ENCODE measurements around the gene RIN1. TPM values are rescaled to one million over a fixed set of nuclear protein-coding genes. Genes with fewer than 3 reads are reported as not detected.

Gene RIN1
- total RNA-seq, 1 experiment from 2014 or later, result 5.4 TPM

GRCh38 chr11:66313321-66314185 lies 22.7 kb downstream of the RIN1 start:
- Histone ChIP-seq H4K5ac (ENCODE audit: insufficient read length, low read depth, low read length) (no peak overlapping the region), H2BK120ac (ENCODE audit: low read depth, low read length, poor library complexity, severe bottlenecking) (no peak overlapping the region), H2AK5ac (ENCODE audit: insufficient read length, low read length) (no peak overlapping the region), H3K23ac (ENCODE audit: insufficient read length, low read depth, low read length) (no peak overlapping the region), H3K56ac (ENCODE audit: insufficient read length, low read depth, low read length) (no peak overlapping the region), H3K18ac (ENCODE audit: insufficient read length, low read depth, low read length) (peak overlapping the region; percentile 64), H3K9ac (ENCODE audit: extremely low read depth, insufficient read length, low read length) (no peak overlapping the region), H4K91ac (ENCODE audit: insufficient read length, low read depth, low read length) (no peak overlapping the region), H3K27me3 (ENCODE audit: insufficient read depth, low read length) (no peaks in the 10 kb centered on the region), H2BK5ac (ENCODE audit: insufficient read length, low read length) (no peak overlapping the region), H3K4me2 (ENCODE audit: insufficient read depth, insufficient read length, low read length) (peak overlapping the region; percentile 38), H3T11ph (ENCODE audit: low read length) (no peak overlapping the region), H3K9me3 (ENCODE audit: control insufficient read depth, low read depth, low read length) (no peaks in the 10 kb centered on the region), H2AFZ (ENCODE audit: low read length) (no peak overlapping the region), H4K8ac (replicated peaks; ENCODE audit: insufficient read length, low read depth, low read length) (no peak overlapping the region), H3K23me2 (ENCODE audit: insufficient read length, low read depth, low read length, poor library complexity, severe bottlenecking) (peaks cover 12% of the 10 kb centered on the region), H3K4ac (ENCODE audit: low read depth, low read length) (no peak overlapping the region), H3K27ac (ENCODE audit: insufficient read length, low read depth, low read length) (no peak overlapping the region), H3K79me1 (ENCODE audit: insufficient read depth, low read depth, low read length, poor library complexity, severe bottlenecking) (no peaks in the 10 kb centered on the region), H4K20me1 (ENCODE audit: control insufficient read depth, insufficient read depth, insufficient read length) (no peaks in the 10 kb centered on the region), H3K14ac (ENCODE audit: insufficient read depth, low read length) (peak overlapping the region; percentile 82), H2BK15ac (ENCODE audit: low read depth, low read length) (no peak overlapping the region), H2BK12ac (ENCODE audit: insufficient read length, low read depth, low read length) (no peak overlapping the region), H2BK20ac (ENCODE audit: low read depth, low read length, poor library complexity, severe bottlenecking) (no peak overlapping the region), H3K79me2 (ENCODE audit: insufficient read depth, low read length) (no peaks in the 10 kb centered on the region), H3K4me1 (ENCODE audit: insufficient read depth, low read length) (peaks cover 2% of the 10 kb centered on the region; the same call in 1 of the 2 replicates)
- peaks cover 17% of the 10 kb centered on the region for H3K27me3 Mint-ChIP-seq (ENCODE audit: low read depth)
- H3K27ac Mint-ChIP-seq, result peak overlapping the region; percentile 87 to 97 (median 96)
- peak; percentile 77 for DNase-seq
- H3K9me3 Mint-ChIP-seq, result peaks cover 0 to 3% of the 10 kb centered on the region in 2 experiments; a peak in 2 of 5 replicates
- H3K36me3 Mint-ChIP-seq (ENCODE audit: insufficient read depth in 1 of 3, low read depth in 3 of 3), result peaks cover 0 to under 1% (median under 1%) of the 10 kb centered on the region in 3 experiments; a peak in 3 of 7 replicates
- H3K4me1 Mint-ChIP-seq, result peaks cover 22 to 31% of the 10 kb centered on the region in 2 experiments
- no CpG with 5 or more reads among the region's 38 CpGs for WGBS (ENCODE audit: extremely low coverage, insufficient read length, low lambda C conversion rate)
- TF ChIP-seq CTCF (conservative IDR thresholded peaks at IDR 0.05), result peak; percentile 60
- H3K4me3 Mint-ChIP-seq, result peak overlapping the region; percentile 67 to 86

Measured in H9 (cell line).